Measurements from ENCODE around the gene HAPSTR1.

HAPSTR1 gene

GRCh38 chr16:9119795-9120194 lies 28.4 kb downstream of the HAPSTR1 start:
- no peak for FAIRE-seq
- DNase-seq (ENCODE audit: insufficient read length, low spot score) = no peak

GRCh38 chr16:9122342-9122741 lies 30.9 kb downstream of the HAPSTR1 start:
- no peak for FAIRE-seq
- DNase-seq (ENCODE audit: insufficient read length, low spot score) = no peak

GRCh38 chr16:9122969-9123368 lies 31.5 kb downstream of the HAPSTR1 start:
- FAIRE-seq (no peak), DNase-seq (ENCODE audit: insufficient read length, low spot score) (no peak)

- DNase-seq (ENCODE audit: insufficient read length, low spot score) (no peak), FAIRE-seq (no peak)
Observed at GRCh38 chr16:9123401-9123800, 32.0 kb downstream of the HAPSTR1 start.

DNA sequence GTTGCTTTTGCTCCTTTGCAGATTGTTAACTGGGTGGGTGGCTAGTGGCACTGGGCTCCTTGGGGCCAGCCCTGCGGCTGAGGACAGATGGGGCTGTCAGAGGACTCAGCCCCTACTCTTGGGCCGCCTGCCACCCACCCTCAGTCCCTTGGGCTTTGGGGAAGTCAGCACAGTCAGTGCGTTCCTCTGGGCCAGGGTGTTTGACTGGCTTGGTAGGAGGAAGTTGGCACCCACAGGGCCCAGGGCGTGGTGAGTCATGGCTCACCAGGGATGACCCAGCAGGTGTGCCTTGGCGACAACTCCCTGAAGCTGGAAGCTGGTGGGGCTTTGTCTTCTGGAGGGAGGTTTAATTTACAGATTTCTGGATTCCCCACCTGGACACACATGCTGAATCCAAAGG lies 32.4 kb downstream of the HAPSTR1 start:
- DNase-seq (ENCODE audit: insufficient read length, low spot score) = no peak
- FAIRE-seq = no peak

- no peak for FAIRE-seq
- DNase-seq (ENCODE audit: insufficient read length, low spot score) = no peak
Observed at GRCh38 chr16:9124444-9124843, 33.0 kb downstream of the HAPSTR1 start.

- DNase-seq (ENCODE audit: insufficient read length, low spot score) = no peak
- no peak for FAIRE-seq
Observed at GRCh38 chr16:9124908-9125584, 33.6 kb downstream of the HAPSTR1 start.

DNA sequence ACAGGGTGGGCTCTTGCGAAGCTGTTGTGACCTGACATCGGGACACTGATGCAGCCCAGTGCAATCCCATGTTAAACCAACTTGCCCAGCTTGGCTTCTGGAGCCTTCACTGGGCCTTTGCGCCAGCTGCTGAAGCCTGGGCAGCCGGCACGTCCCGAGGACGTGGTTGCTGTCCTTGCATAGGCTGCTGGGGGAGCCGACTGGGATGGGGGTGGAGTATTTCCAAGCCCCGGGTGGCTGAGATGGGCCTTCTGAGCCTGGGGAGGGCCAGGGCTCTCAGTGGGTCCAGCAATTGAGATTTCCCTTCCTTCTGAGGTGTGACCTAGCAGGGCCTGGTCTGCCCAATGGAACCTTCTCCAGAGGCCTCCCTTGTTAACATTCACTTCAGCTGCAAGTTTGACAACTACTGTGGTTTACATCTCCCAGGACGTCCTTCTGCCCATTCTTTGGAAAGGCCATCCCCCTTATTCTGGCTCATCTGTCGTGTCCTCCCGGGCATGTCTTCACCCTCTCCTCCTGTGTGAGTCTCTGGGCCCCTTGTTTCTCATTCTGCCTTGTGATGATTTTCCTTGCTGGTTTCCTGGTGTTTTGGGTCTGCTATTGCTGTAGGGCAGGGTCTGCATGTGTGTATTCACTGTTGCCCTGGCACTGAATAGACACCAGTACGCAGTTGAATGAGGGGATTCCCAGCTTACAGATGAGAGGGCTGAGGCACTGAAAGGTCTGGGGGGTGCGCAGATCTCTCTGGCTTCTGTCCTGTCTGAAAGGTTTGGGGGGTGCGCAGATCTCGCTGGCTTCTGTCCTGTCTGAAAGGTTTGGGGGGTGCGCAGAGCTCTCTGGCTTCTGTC lies 34.4 kb downstream of the HAPSTR1 start:
- DNase-seq (ENCODE audit: insufficient read length, low spot score) = no peak
- FAIRE-seq = no peak

DNA sequence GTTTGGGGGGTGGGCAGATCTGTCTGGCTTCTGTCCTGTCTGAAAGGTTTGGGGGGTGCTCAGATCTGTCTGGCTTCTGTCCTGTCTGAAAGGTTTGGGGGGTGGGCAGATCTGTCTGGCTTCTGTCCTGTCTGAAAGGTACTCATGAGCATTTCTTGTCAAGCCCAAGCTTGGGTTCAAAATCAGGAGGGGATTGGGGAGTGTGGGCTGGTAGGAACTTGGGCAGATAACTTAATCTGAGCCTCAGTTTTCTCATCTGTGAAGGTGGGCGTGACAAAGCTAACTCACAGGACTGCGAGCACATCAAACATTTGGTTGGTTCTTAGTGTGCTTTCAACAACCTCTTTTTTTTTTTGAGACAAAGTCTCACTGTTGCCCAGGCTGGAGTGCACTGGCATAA lies 35.2 kb downstream of the HAPSTR1 start:
- FAIRE-seq (no peak), DNase-seq (ENCODE audit: insufficient read length, low spot score) (no peak)

GRCh38 chr16:9128346-9129342 lies 37.2 kb downstream of the HAPSTR1 start:
- DNase-seq (ENCODE audit: insufficient read length, low spot score) (no peak), FAIRE-seq (no peak)

DNA sequence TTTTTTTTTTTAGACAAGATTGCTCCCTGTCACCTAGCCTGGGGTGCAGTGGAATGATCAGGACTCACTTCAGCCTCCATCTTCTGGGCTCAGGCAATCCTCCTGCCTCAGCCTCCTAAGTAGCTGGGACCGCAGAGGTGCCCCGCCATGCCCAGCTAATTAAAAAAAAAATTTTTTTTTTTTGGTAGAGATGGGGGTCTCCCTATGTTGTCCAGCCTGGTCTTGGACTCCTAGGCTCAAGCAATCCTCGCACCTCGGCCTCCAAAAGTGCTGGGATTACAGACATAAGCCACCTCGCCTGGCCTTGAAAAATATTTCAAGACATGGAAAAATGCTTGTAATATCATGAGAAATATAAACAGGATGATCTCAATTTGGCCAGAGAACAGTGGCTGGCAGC lies 42.9 kb downstream of the HAPSTR1 start:
- no peak for DNase-seq (ENCODE audit: insufficient read length, low spot score)

GRCh38 chr16:9134739-9135138 lies 43.3 kb downstream of the HAPSTR1 start:
- FAIRE-seq (peak; percentile 70), DNase-seq (ENCODE audit: insufficient read length, low spot score) (peak; percentile 22)

More for the DNA sequence above, 42.9 kb downstream of the HAPSTR1 start:
- no peak for FAIRE-seq

GRCh38 chr16:9135797-9136196 lies 44.4 kb downstream of the HAPSTR1 start:
- FAIRE-seq (peak; percentile 72), DNase-seq (ENCODE audit: insufficient read length, low spot score) (peak; percentile 22)

DNA sequence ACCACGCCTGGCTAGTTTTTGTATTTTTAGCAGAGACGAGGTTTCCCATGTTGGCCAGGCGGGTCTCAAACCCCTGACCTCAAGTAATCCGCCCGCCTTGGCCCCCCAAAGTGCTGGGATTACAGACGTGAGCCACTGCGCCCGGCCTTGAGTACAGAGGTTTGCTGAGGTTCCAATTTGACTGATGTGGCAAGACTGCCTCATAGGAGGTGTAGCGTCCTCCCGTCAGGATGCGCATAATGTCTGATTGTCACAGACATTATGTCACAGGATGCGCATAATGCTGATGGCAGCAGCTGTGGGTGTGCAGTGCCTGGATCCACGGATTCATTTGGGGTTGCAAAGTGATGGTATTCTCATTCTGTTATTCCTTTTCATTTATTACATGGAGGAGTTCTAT lies 45.2 kb downstream of the HAPSTR1 start:
- FAIRE-seq (no peak), DNase-seq (ENCODE audit: insufficient read length, low spot score) (no peak)

- DNase-seq (ENCODE audit: insufficient read length, low spot score) (no peak), FAIRE-seq (no peak)
Observed at GRCh38 chr16:9138021-9138680, 46.7 kb downstream of the HAPSTR1 start.

- FAIRE-seq (peak; percentile 88), DNase-seq (ENCODE audit: insufficient read length, low spot score) (peak; percentile 28)
Observed at GRCh38 chr16:9138731-9139501, 47.5 kb downstream of the HAPSTR1 start.

DNA sequence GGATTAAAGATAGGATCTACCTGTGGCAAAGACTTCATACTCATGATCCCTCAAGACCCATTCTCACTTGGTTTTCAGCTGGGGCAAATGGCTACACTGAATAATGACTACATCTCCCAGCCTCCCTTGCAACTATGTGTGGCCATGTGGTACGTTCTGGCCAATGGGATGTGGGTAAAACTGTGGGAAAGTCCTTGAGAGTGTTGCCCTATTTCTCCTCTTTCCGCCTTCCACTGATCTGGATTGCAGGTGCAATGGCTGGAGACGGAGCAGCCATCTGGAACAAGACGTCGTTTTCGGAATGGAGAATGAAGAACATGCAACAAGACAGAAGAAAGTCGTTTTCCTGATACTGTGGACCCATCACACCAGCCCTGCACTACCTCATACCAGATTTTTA lies 48.5 kb downstream of the HAPSTR1 start:
- FAIRE-seq = peak; percentile 80
- no peak for DNase-seq (ENCODE audit: insufficient read length, low spot score)

Measured in GM19239 (cell line).